Adipocyte (in vitro differentiated cells): ENCODE data around the gene GLTPD2.

ENCODE experiments used
- DNase-seq: peaks from one replicate; pipeline ENCODE4 v3.0.0-alpha.2; 2015; ENCODE audit warnings: low read depth
- H3K27me3 ChIP-seq: replicated peaks from 2 replicates; pipeline ENCODE4 v1.7.0; 2013; ENCODE audit warnings: mild to moderate bottlenecking, low read length, moderate library complexity; ENCODE audit not compliant: control insufficient read depth, insufficient read depth
- H3K36me3 ChIP-seq: 2 replicates; pipeline ENCODE4 v1.7.0; 2013; ENCODE audit warnings: low read length, mild to moderate bottlenecking, moderate library complexity; ENCODE audit not compliant: control insufficient read depth, insufficient read depth, severe bottlenecking
- H3K4me1 ChIP-seq: 2 replicates; pipeline ENCODE4 v1.7.0; 2013; ENCODE audit warnings: mild to moderate bottlenecking, low read length, moderate library complexity; ENCODE audit not compliant: control insufficient read depth, insufficient read depth
- H3K4me3 ChIP-seq: 2 replicates; pipeline ENCODE4 v1.7.0; 2013; ENCODE audit warnings: mild to moderate bottlenecking, low read length, moderate library complexity
- H3K9ac ChIP-seq: 2 replicates; pipeline ENCODE4 v1.7.0; 2013; ENCODE audit warnings: mild to moderate bottlenecking, low read length, moderate library complexity
- H3K9me3 ChIP-seq: 2 replicates; pipeline ENCODE4 v1.7.0; 2013; ENCODE audit warnings: mild to moderate bottlenecking, low read length, moderate library complexity; ENCODE audit not compliant: control insufficient read depth

GLTPD2 gene

DNA sequence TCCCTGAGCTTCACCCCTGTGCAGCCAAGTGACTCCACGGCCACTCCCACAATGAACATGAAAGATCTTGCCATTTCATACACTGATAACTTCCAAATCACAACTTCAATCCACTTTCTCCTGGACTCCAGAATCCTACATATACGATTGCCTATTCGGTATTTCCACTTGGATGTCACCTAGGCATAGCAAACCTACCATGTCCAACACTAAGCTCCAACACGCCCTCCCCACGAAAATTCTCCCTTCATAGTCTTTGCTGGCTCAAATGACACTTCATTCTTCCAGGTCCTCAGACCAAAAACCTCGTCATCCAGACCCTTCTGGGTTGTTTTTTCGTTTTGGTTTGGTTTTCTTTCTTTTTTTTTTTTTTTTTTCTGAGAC lies 1.9 kb downstream of the GLTPD2 start:
- H3K4me1 ChIP-seq, result peaks cover 27% of the 10 kb centered on the region
- no peaks in the 10 kb centered on the region for H3K9me3 ChIP-seq
- peak overlapping the region; percentile 89 for H3K9ac ChIP-seq
- H3K4me3 ChIP-seq, result peak overlapping the region; percentile 79
- DNase-seq, result no peak
- H3K36me3 ChIP-seq, result no peaks in the 10 kb centered on the region
- peaks cover 1% of the 10 kb centered on the region for H3K27me3 ChIP-seq

DNA sequence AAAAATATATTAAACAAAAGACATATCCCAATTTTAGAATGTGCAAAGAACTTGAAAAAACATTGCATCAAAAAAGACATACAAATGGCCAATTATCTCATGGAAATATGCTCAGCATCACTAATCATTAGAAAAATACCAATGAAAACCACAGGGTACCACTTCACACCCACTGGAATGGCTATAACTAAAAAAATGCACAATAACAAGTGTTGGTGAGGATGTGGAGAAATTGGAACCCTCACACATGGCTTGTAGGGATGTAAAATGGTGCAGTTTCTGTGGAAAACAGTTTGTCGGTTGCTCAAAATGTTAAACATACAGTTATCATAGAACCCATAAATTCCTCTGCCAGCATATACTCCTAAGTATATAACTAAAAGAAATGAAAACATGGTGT lies 6.4 kb downstream of the GLTPD2 start:
- Histone ChIP-seq H3K36me3 (peaks cover 17% of the 10 kb centered on the region), H3K4me1 (peaks cover 12% of the 10 kb centered on the region), H3K27me3 (no peaks in the 10 kb centered on the region), H3K9me3 (no peaks in the 10 kb centered on the region), H3K9ac (no peak overlapping the region), H3K4me3 (peak overlapping the region; percentile 97)
- DNase-seq, result no peak

DNA sequence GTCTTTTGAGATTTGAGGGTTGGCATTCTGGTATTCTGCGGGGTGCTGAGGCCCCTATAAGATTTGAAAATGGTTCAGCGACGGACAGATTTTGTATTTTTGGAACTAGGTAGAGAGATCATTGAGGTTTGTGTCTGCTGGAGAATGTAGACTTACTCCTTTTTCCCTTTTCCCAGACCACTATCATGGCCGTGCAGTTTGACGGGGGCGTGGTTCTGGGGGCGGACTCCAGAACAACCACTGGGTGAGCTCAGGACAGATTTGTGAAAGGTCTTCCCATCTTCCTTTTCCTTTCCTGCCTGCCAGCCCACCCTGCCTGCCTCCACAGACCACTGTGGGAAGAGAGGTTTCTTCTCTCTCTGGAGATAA lies 7.8 kb downstream of the GLTPD2 start:
- Histone ChIP-seq H3K36me3 (peaks cover 17% of the 10 kb centered on the region), H3K9me3 (no peaks in the 10 kb centered on the region), H3K27me3 (no peaks in the 10 kb centered on the region), H3K9ac (peak overlapping the region; percentile 97), H3K4me3 (peak overlapping the region; percentile 97), H3K4me1 (peaks cover 9% of the 10 kb centered on the region)
- peak; percentile 76 for DNase-seq

DNA sequence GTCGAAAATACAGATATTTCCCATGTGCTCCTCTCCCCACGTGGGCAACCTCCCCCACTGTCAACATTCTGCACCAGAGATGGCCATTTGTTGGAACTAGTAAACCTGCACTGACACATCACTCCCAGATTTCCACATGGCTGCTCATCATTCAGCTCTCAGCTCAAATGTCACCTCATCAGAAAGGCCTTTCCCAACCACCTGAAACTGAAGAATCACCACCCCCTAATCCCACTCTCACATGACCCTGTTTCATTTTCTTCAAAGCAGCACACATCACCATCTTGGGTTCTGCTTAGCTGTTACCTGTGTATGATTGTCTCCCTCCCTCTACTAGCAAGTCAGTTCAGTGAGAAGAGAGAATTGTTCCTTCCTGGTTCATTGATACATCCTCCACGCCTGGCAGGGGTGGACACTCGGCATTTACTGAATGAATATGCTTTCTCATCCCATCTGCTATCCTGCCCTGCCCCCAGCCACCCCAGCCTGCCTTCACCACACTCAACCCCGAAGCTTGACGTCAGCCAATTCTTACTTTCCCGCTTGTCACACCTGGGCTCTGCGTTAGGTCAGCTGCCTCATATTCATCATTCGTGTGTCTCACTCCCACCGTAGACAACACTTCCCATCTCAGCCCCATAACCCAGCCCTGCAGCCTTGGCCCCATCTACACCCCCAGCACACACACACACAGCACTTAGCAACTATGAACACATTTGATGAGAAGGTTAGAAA lies 11.9 kb downstream of the GLTPD2 start:
- H3K4me3 ChIP-seq, result no peak overlapping the region
- H3K36me3 ChIP-seq, result peaks cover 17% of the 10 kb centered on the region
- H3K9me3 ChIP-seq, result no peaks in the 10 kb centered on the region
- DNase-seq, result no peak
- no peaks in the 10 kb centered on the region for H3K27me3 ChIP-seq
- peaks cover 9% of the 10 kb centered on the region for H3K4me1 ChIP-seq
- H3K9ac ChIP-seq, result no peak overlapping the region

DNA sequence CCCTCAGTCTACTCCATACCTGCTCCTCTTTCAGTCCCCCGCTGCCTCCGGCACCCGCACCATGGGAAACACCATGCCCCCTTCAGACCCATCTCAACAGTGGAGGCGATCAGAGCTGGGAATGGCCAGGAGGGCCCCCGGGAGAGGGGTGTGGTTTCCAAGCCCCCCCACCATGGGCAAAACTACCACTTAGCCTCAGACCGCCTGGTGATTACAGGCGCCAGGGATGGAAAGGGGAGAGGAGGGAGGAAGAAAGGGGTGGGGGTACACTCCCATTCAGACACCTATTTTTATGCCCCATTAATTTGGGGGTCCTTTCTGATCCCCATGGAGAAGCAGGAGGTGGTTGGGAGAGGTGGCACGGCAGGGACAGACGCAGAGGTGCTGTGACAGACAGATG lies 13.5 kb downstream of the GLTPD2 start, which contains the start of gene C17orf114:
TSS of gene C17orf114 (minus strand) at position 101 of the 400 bp plus-strand sequence.
- Histone ChIP-seq H3K27me3 (no peaks in the 10 kb centered on the region), H3K9me3 (no peaks in the 10 kb centered on the region), H3K9ac (no peak within 1 kb of the TSS), H3K4me1 (peaks cover 1% of the 10 kb centered on the region), H3K4me3 (no peak within 1 kb of the TSS), H3K36me3 (peaks cover 17% of the 10 kb centered on the region)
- DNase-seq, result no peak

DNA sequence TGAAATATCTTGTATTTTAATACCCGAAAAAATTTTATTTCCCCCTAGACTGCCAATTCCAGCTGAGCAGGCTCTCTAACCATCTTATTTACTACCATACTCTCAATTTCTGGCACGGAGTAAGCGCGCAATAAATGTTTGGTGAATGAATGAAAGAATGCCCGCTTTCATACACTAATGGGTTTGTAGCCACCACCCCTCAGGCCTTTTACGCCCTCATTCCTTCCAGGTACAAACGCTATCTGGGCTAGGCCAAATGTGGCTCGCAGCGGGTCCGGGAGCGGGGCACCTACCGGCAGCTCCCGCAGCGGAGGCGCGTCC lies 17.7 kb downstream of the GLTPD2 start:
- H3K36me3 ChIP-seq, result peaks cover 12% of the 10 kb centered on the region
- peaks cover 11% of the 10 kb centered on the region for H3K4me1 ChIP-seq
- H3K9ac ChIP-seq, result peak overlapping the region; percentile 78
- peak overlapping the region; percentile 81 for H3K4me3 ChIP-seq
- no peak for DNase-seq
- no peaks in the 10 kb centered on the region for H3K27me3 ChIP-seq
- H3K9me3 ChIP-seq, result no peaks in the 10 kb centered on the region

DNA sequence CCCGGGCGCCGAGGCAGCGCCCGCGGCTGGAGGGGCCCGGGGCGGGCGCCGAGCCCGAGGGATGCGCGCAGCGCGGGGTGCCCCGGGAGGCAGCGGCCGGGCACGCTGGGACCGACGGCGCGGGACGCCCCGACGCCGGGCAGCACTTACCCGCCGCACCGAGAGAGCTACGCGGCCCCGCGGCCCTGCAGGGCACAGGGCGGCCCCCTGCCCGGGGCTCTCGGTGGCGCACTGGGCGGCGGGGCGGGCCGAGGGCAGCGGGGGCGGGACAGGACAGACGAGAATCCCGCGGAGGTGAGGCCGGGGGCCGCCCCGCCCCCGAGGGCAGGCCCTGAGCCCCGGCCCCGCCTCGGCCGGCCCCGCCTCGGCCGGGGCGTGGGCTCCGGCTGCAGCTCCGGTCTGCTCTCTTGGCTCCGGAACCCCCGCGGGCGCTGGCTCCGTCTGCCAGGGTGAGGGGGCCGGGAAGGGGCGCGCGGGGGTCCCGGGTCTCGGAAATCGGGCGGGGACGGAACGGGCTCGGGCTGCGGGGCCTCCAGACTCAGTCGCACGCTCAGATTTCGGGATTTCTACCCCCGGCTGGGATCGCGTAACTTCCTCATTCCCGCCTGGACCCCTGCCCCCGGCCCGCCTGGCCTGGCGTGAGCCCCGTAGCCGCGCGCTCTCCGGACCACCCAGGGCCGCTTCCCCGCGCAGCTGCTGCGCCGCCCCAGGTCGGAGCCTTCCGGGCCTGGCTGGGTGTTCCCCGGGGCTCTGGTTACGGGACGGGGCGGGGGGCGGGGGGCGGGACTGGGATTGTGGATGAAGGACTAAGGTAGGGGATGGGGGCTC lies 18.2 kb downstream of the GLTPD2 start, which contains the start of gene PLD2:
TSS of gene PLD2 (plus strand) at position 376 of the 828 bp plus-strand sequence. CDS start 621 bp downstream, outside the sequence.
- Histone ChIP-seq H3K4me3 (peak within 1 kb of the TSS; percentile 81), H3K4me1 (peaks cover 11% of the 10 kb centered on the region)

DNA sequence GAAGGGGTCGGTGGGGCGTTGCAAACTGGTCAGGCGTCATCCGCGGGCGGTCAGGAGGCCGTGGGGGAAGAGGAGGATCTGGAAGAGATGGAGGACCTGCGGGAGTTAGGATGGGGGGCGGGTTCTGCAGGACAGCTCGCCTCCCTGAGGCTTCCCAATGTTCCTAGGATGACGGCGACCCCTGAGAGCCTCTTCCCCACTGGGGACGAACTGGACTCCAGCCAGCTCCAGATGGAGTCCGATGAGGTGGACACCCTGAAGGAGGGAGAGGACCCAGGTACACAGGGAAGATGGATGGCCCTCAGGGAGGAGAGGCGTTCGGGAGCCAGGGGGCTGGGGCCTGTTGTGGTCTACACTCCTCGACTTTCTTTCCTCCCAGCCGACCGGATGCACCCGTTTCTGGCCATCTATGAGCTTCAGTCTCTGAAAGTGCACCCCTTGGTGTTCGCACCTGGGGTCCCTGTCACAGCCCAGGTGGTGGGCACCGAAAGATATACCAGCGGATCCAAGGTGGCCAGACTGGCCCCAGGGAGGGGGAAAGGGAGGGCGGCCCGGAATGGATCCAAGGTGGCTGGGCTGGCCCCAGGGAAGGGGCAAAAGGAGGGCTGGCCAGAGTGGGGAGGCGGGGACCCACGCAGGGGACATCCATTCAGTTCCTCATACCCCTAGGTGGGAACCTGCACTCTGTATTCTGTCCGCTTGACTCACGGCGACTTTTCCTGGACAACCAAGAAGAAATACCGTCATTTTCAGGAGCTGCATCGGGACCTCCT lies 19.0 kb downstream of the GLTPD2 start:
- DNase-seq, result no peak

More for the DNA sequence above, 18.2 kb downstream of the GLTPD2 start, which contains the start of gene PLD2:
- Histone ChIP-seq H3K36me3 (peaks cover 12% of the 10 kb centered on the region), H3K9ac (peak within 1 kb of the TSS; percentile 88), H3K9me3 (no peaks in the 10 kb centered on the region), H3K27me3 (no peaks in the 10 kb centered on the region)
- peak; percentile 94 for DNase-seq

DNA sequence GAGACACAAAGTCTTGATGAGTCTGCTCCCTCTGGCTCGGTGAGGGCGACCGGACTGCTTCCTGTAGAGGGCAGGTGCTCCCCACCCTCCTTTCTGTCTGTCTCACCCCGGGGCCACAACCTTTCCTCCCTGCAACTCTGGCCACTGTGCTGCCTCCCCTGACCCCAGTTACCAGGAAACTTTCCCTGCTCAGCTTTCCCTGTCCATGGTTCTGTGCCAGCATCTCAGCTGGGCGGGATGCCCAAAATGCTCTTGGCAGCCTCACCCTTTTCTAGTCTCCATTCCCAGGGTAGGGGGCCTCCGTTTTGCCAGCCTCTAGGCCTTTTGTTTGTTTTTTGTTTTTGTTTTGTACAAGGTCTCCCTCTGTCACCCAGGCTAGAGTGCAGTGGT lies 19.6 kb downstream of the GLTPD2 start:
- Histone ChIP-seq H3K27me3 (no peaks in the 10 kb centered on the region), H3K4me1 (peaks cover 11% of the 10 kb centered on the region), H3K9me3 (no peaks in the 10 kb centered on the region), H3K36me3 (peaks cover 12% of the 10 kb centered on the region), H3K9ac (no peak overlapping the region), H3K4me3 (no peak overlapping the region)
- peak; percentile 20 for DNase-seq

More for the DNA sequence above, 19.0 kb downstream of the GLTPD2 start:
- Histone ChIP-seq H3K9ac (peak overlapping the region; percentile 14), H3K4me1 (peaks cover 11% of the 10 kb centered on the region), H3K27me3 (no peaks in the 10 kb centered on the region), H3K36me3 (peaks cover 12% of the 10 kb centered on the region), H3K9me3 (no peaks in the 10 kb centered on the region), H3K4me3 (peak overlapping the region; percentile 81)

DNA sequence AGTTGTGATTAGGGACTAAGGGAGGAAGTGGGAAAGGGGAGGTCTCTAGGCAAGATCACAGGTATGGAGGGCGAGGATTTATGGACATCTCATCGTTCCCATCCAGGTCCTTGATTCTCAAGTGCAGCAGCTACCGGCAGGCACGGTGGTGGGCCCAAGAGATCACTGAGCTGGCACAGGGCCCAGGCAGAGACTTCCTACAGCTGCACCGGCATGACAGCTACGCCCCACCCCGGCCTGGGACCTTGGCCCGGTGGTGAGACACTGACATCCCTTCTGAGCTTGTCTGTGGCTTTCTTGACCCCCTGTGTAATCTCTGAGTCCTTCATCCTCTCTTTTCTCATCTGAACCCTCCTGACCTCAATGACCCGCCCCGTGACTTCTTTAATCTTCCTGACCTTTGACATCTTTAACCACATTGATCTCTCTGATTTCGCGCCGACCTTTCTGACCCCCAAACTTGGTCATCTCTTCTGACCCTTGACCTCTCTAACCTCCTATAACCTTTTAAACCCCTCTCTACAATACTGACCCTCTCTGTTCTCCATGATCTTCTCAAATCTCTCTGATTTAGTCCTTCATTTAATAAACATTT lies 22.0 kb downstream of the GLTPD2 start:
- no peak overlapping the region for H3K4me3 ChIP-seq
- no peaks in the 10 kb centered on the region for H3K27me3 ChIP-seq
- H3K9me3 ChIP-seq, result no peaks in the 10 kb centered on the region
- H3K4me1 ChIP-seq, result peaks cover 11% of the 10 kb centered on the region
- H3K36me3 ChIP-seq, result peaks cover 14% of the 10 kb centered on the region
- no peak for DNase-seq
- H3K9ac ChIP-seq, result no peak overlapping the region
